ENCODE measurements around the gene CREBRF.

GRCh38 chr5:173029499-173029921 is 26.6 kb upstream of the CREBRF start:
- TF ChIP-seq CTCF (IDR thresholded peaks at IDR 0.05; ENCODE audit: low read length) (no peak), EZH2 (optimal IDR thresholded peaks at IDR 0.05; ENCODE audit: low read depth, low read length) (no peak)

All from MM.1S (cell line).